ENCODE results near the gene INTS1.
A peak's percentile ranks its signal among the peaks of the same experiment; 100 is the strongest.

Gene INTS1

GRCh38 chr7:1545417-1546246 is 41.4 kb upstream of the INTS1 start:
- Histone ChIP-seq H3K27me3 (ENCODE audit: control insufficient read depth, low read length) (no peaks in the 10 kb centered on the region), H4K20me1 (ENCODE audit: control insufficient read depth, insufficient read depth, low read depth, low read length) (0 out of 2 replicates have a peak, but pooled peaks cover 3% of the 10 kb centered on the region), H3K9me3 (ENCODE audit: control insufficient read depth, insufficient read depth, low read length) (no peaks in the 10 kb centered on the region), H3K9me2 (replicated peaks; ENCODE audit: control insufficient read depth, low read length) (no peaks in the 10 kb centered on the region), H3F3A (ENCODE audit: control insufficient read depth, insufficient read depth) (peaks cover 3% of the 10 kb centered on the region), H3K27ac (ENCODE audit: low read depth, low read length) (no peak overlapping the region), H3K4me1 (ENCODE audit: control insufficient read depth, low read length) (peaks cover 8% of the 10 kb centered on the region; the same call in 1 of the 2 replicates), H3K36me3 (ENCODE audit: control insufficient read depth, low read length) (peaks cover 39% of the 10 kb centered on the region), H3K4me2 (ENCODE audit: low read length) (no peak overlapping the region), H3K4me3 (ENCODE audit: low read length) (no peak overlapping the region), H3K79me2 (ENCODE audit: control insufficient read depth, low read length) (no peaks in the 10 kb centered on the region)
- peak; percentile 47 for TF ChIP-seq CTCF (IDR thresholded peaks at IDR 0.05; ENCODE audit: low read depth, low read length, poor library complexity, severe bottlenecking)
- TF ChIP-seq EZH2phosphoT487 (IDR thresholded peaks at IDR 0.05; ENCODE audit: borderline replicate concordance, low read length): no peak

GRCh38 chr7:1544896-1545416 is 40.8 kb upstream of the INTS1 start:
- Histone ChIP-seq H3K9me3 (ENCODE audit: control insufficient read depth, insufficient read depth, low read length) (no peaks in the 10 kb centered on the region), H3K36me3 (ENCODE audit: control insufficient read depth, low read length) (peaks cover 43% of the 10 kb centered on the region), H3K4me1 (ENCODE audit: control insufficient read depth, low read length) (peaks cover 8% of the 10 kb centered on the region; the same call in 1 of the 2 replicates), H4K20me1 (ENCODE audit: control insufficient read depth, insufficient read depth, low read depth, low read length) (0 out of 2 replicates have a peak, but pooled peaks cover 3% of the 10 kb centered on the region), H3K4me3 (ENCODE audit: low read length) (no peak overlapping the region), H3K27me3 (ENCODE audit: control insufficient read depth, low read length) (no peaks in the 10 kb centered on the region), H3K9me2 (replicated peaks; ENCODE audit: control insufficient read depth, low read length) (no peaks in the 10 kb centered on the region), H3F3A (ENCODE audit: control insufficient read depth, insufficient read depth) (peaks cover 3% of the 10 kb centered on the region), H3K27ac (ENCODE audit: low read depth, low read length) (no peak overlapping the region), H3K79me2 (ENCODE audit: control insufficient read depth, low read length) (0 out of 2 replicates have a peak, but pooled peaks cover under 1% of the 10 kb centered on the region), H3K4me2 (ENCODE audit: low read length) (no peak overlapping the region)
- TF ChIP-seq CTCF (IDR thresholded peaks at IDR 0.05; ENCODE audit: low read depth, low read length, poor library complexity, severe bottlenecking) (no peak), EZH2phosphoT487 (IDR thresholded peaks at IDR 0.05; ENCODE audit: borderline replicate concordance, low read length) (no peak)

DNA sequence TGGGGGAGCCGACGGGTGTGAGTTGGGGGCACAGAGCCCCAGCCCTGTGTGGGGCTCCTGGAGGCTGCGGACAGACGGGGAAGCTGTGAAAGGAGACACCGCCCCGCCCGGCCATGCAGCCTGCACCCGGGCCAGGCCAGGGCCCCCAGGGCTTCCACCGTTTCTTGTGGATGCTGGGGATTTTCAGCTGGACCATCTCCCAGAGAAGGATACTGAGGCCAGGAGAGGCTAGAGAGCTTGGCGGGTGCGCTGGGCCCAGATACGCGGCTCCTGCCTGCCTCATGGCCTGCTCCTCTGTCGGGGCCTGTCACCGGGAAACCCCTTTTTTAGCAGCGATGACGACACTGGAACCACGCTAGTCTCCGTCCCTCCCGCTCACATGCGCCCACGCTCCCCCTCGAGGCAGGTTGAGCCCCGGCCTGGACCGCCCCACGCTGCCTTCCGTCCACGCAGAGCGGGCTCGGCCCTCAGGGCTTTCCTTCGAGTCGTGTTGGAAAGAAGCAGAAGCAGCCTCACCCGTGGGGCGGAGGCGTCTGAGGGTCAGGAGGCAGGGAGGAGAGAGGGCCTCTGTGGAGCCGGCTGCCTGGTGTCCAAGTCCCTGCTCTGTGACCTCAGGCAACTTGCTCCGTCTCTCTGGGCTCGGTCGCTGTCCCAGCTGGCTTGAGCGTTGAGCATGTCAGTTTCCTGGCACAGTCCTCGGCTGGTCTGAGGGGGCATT is 40.1 kb upstream of the INTS1 start:
- TF ChIP-seq EZH2phosphoT487 (IDR thresholded peaks at IDR 0.05; ENCODE audit: borderline replicate concordance, low read length) (no peak), CTCF (IDR thresholded peaks at IDR 0.05; ENCODE audit: low read depth, low read length, poor library complexity, severe bottlenecking) (no peak)
- H3K27me3 ChIP-seq (ENCODE audit: control insufficient read depth, low read length): no peaks in the 10 kb centered on the region
- peaks cover 6% of the 10 kb centered on the region for H3K79me2 ChIP-seq (ENCODE audit: control insufficient read depth, low read length)
- H3K4me2 ChIP-seq (ENCODE audit: low read length): no peak overlapping the region
- no peak overlapping the region for H3K27ac ChIP-seq (ENCODE audit: low read depth, low read length)
- H3K9me3 ChIP-seq (ENCODE audit: control insufficient read depth, insufficient read depth, low read length): no peaks in the 10 kb centered on the region
- H3F3A ChIP-seq (ENCODE audit: control insufficient read depth, insufficient read depth): peaks cover 3% of the 10 kb centered on the region
- H3K4me1 ChIP-seq (ENCODE audit: control insufficient read depth, low read length): peaks cover 8% of the 10 kb centered on the region; the same call in 1 of the 2 replicates
- 0 out of 2 replicates have a peak, but pooled peaks cover 3% of the 10 kb centered on the region for H4K20me1 ChIP-seq (ENCODE audit: control insufficient read depth, insufficient read depth, low read depth, low read length)
- H3K4me3 ChIP-seq (ENCODE audit: low read length): no peak overlapping the region
- peaks cover 49% of the 10 kb centered on the region for H3K36me3 ChIP-seq (ENCODE audit: control insufficient read depth, low read length)
- H3K9me2 ChIP-seq (replicated peaks; ENCODE audit: control insufficient read depth, low read length): no peaks in the 10 kb centered on the region
